ENCODE results near the gene STRIT1.

STRIT1 gene

DNA sequence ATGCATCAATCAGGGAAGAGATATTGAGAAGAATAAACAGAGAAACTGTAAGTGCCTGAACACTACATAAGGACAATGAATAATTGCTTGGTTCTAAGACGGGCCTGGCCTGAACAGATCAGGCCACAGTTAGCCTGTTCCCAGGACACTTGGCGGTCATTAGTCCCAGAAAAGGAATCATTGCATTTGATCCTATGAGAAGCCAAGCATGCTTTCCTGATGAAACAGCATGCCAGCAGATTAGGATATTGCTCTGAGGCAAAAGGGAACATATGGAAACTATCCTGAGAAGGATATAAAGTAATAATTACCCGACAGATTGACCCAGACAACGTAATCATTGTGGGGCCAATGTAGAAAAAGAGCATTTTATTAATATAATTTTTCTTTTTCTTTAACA, 51.9 kb downstream of the STRIT1 start:
- in situ Hi-C loops (cut with HindIII; ENCODE audit: low pct_unique_long_range_greater_than_20kb, low sequenced_read_pairs), result no loop called here
- TF ChIP-seq JUND (IDR thresholded peaks at IDR 0.05; ENCODE audit: low read depth), result no peak
- no peak for DNase-seq (ENCODE audit: low read depth in 1 of 2, low spot score in 1 of 2)

Measured in T47D (cell line).